Activated CD8-positive, alpha-beta T cell treated with anti-CD3 and anti-CD28 coated beads for 36 hours (primary cell): ENCODE data around the gene PADI6. TPM values are rescaled to one million over a fixed set of nuclear protein-coding genes. Genes with fewer than 3 reads are reported as not detected.

Source experiments
- ATAC-seq: fragments of 200-7000 bp; cut with Tn5 transposase; one replicate; pipeline ENCODE4 v1.10.0; 2021; ENCODE audit warnings: mild to moderate bottlenecking, moderate library complexity
- CTCF ChIA-PET: fragments of 350-600 bp; sonication (Branson Sonifier 250); formaldehyde crosslinking; loops from one replicate; lab custom pipeline; 2021; ENCODE audit warnings: antibody characterized with exemption; lab: Charles Lee
- POLR2A ChIA-PET: fragments of 350-600 bp; sonication (Branson Sonifier 250); formaldehyde crosslinking; loops from one replicate; lab custom pipeline; 2021; ENCODE audit warnings: antibody characterized with exemption; lab: Charles Lee
- DNase-seq: peaks from one replicate; pipeline ENCODE4 v3.0.0-alpha.2; 2020
- H3K27ac Mint-ChIP-seq: one replicate; pipeline ENCODE4 v1.8.0; 2021; ENCODE audit warnings: mild to moderate bottlenecking, mixed read lengths
- H3K27me3 Mint-ChIP-seq: one replicate; pipeline ENCODE4 v1.8.0; 2021; ENCODE audit warnings: mixed read lengths
- H3K36me3 Mint-ChIP-seq: one replicate; pipeline ENCODE4 v1.8.0; 2021; ENCODE audit warnings: low read depth, mixed read lengths
- H3K4me1 Mint-ChIP-seq: one replicate; pipeline ENCODE4 v1.8.0; 2021; ENCODE audit warnings: low read depth, mixed read lengths
- H3K4me3 Mint-ChIP-seq: one replicate; pipeline ENCODE4 v1.8.0; 2021; ENCODE audit warnings: mild to moderate bottlenecking, moderate library complexity, mixed read lengths
- H3K9me3 Mint-ChIP-seq: one replicate; pipeline ENCODE4 v1.8.0; 2021; ENCODE audit warnings: mixed read lengths
- intact Hi-C: fragments of 100-400 bp; cut with micrococcal nuclease; formaldehyde crosslinking; loops from one replicate; pipeline ENCODE4 v1.10.0; 2022
- total RNA-seq, 2 experiments: library from RNA; stranded (reverse); gene quantifications; one replicate each; pipeline ENCODE4 v1.2.3, GENCODE V29; 2021
- TF ChIP-seq, protein P1 (sequence below): fragments of 200-600 bp; IDR thresholded peaks from one replicate; pipeline ENCODE4 v1.8.0; 2022; ENCODE audit warnings: antibody characterized with exemption, mild to moderate bottlenecking

Gene PADI6
- total RNA-seq, 2 experiments from 2014 or later = not detected

- Mint-ChIP-seq H3K4me1 (peaks cover 51% of the 10 kb centered on the region), H3K4me3 (no peak overlapping the region), H3K27ac (no peak overlapping the region), H3K9me3 (no peaks in the 10 kb centered on the region), H3K36me3 (peaks cover 60% of the 10 kb centered on the region), H3K27me3 (no peaks in the 10 kb centered on the region)
- TF ChIP-seq, protein P1, sequence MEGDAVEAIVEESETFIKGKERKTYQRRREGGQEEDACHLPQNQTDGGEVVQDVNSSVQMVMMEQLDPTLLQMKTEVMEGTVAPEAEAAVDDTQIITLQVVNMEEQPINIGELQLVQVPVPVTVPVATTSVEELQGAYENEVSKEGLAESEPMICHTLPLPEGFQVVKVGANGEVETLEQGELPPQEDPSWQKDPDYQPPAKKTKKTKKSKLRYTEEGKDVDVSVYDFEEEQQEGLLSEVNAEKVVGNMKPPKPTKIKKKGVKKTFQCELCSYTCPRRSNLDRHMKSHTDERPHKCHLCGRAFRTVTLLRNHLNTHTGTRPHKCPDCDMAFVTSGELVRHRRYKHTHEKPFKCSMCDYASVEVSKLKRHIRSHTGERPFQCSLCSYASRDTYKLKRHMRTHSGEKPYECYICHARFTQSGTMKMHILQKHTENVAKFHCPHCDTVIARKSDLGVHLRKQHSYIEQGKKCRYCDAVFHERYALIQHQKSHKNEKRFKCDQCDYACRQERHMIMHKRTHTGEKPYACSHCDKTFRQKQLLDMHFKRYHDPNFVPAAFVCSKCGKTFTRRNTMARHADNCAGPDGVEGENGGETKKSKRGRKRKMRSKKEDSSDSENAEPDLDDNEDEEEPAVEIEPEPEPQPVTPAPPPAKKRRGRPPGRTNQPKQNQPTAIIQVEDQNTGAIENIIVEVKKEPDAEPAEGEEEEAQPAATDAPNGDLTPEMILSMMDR = no peak
- POLR2A ChIA-PET = interaction anchor here (0.8 to 2.1 kb wide), 5 partner anchors 9 to 27 kb away, joined by 3 to 9 read pairs (median 3); no protein-coding TSS in a partner anchor
- intact Hi-C loops = no loop called here
- DNase-seq (no peak), ATAC-seq (no peak)
- CTCF ChIA-PET = no interaction called here
Observed at GRCh38 chr1:17434016-17434415, 62.0 kb downstream of the PADI6 start.

- ChIA-PET POLR2A (interaction anchor here (0.6 to 2.1 kb wide), 4 partner anchors 10 to 16 kb away, joined by 3 to 9 read pairs (median 3); no protein-coding TSS in a partner anchor), CTCF (no interaction called here)
- intact Hi-C loops = no loop called here
- TF ChIP-seq, protein P1 = no peak
- Mint-ChIP-seq H3K4me3 (no peak overlapping the region), H3K9me3 (no peaks in the 10 kb centered on the region), H3K27ac (peak overlapping the region; percentile 75), H3K27me3 (no peaks in the 10 kb centered on the region), H3K4me1 (peaks cover 46% of the 10 kb centered on the region), H3K36me3 (peaks cover 56% of the 10 kb centered on the region)
- ATAC-seq (no peak), DNase-seq (peak; percentile 15)
Observed at GRCh38 chr1:17434601-17435000, 62.6 kb downstream of the PADI6 start.

GRCh38 chr1:17436380-17437174 is 64.6 kb downstream of the PADI6 start:
- peaks cover 55% of the 10 kb centered on the region for H3K36me3 Mint-ChIP-seq
- H3K4me3 Mint-ChIP-seq = peak overlapping the region; percentile 77
- DNase-seq (no peak), ATAC-seq (no peak)
- ChIA-PET CTCF (interaction anchor here (1.0 kb wide), 1 partner anchor 18 kb away, joined by 3 read pairs; no protein-coding TSS in a partner anchor), POLR2A (interaction anchor here (0.7 to 2.1 kb wide), 2 partner anchors 11 to 20 kb away, joined by 3 to 15 read pairs; no protein-coding TSS in a partner anchor)
- no peaks in the 10 kb centered on the region for H3K27me3 Mint-ChIP-seq
- peaks cover 55% of the 10 kb centered on the region for H3K4me1 Mint-ChIP-seq
- TF ChIP-seq, protein P1 = no peak
- intact Hi-C loops = no loop called here
- H3K27ac Mint-ChIP-seq = peak overlapping the region; percentile 80
- no peaks in the 10 kb centered on the region for H3K9me3 Mint-ChIP-seq

DNA sequence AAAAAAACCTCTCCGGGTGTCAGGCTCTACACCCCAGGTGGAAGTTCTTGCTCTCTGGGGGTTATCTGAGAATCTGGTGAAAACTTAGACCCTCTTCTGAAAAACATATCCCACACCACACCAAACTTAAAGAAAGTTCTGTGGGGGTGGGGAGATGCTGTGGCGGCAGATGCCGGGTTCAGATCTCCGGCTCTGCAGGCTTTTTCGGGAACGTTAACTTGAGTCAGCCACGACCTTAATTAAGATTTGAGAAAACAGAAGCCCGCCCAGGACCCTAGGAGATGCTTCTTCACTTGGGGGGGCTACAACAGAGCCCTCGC is 65.2 kb downstream of the PADI6 start:
- ChIA-PET POLR2A (interaction anchor here (1.8 to 2.1 kb wide), 2 partner anchors 8 to 12 kb away, joined by 5 to 15 read pairs; no protein-coding TSS in a partner anchor), CTCF (interaction anchor here (1.0 kb wide), 1 partner anchor 18 kb away, joined by 3 read pairs; no protein-coding TSS in a partner anchor)
- Mint-ChIP-seq H3K27ac (peak overlapping the region; percentile 80), H3K4me1 (peaks cover 56% of the 10 kb centered on the region), H3K9me3 (no peaks in the 10 kb centered on the region), H3K27me3 (no peaks in the 10 kb centered on the region), H3K36me3 (peaks cover 50% of the 10 kb centered on the region), H3K4me3 (peak overlapping the region; percentile 77)
- TF ChIP-seq, protein P1 = no peak
- intact Hi-C loops = no loop called here
- ATAC-seq (no peak), DNase-seq (no peak)
